Mesodermal cell (in vitro differentiated cells): ENCODE measurements around the gene PDGFD.

ENCODE experiments used
- H3K27ac ChIP-seq: 2 replicates; pipeline ENCODE4 v1.7.0; 2013; ENCODE audit warnings: mild to moderate bottlenecking, low read depth, low read length, moderate library complexity; ENCODE audit not compliant: severe bottlenecking
- H3K36me3 ChIP-seq: 2 replicates; pipeline ENCODE4 v1.7.1; 2013; ENCODE audit warnings: mild to moderate bottlenecking, low read length, moderate library complexity; ENCODE audit not compliant: control insufficient read depth, insufficient read depth
- H3K4me1 ChIP-seq: one replicate; pipeline ENCODE4 v1.7.1; 2013; ENCODE audit warnings: mild to moderate bottlenecking, low read length; ENCODE audit not compliant: insufficient read depth, control insufficient read depth, poor library complexity, severe bottlenecking
- H3K4me3 ChIP-seq: 2 replicates; pipeline ENCODE4 v1.7.0; 2013; ENCODE audit warnings: low read length, control low read depth, mild to moderate bottlenecking; ENCODE audit not compliant: insufficient read depth, poor library complexity, severe bottlenecking; ENCODE audit errors: extremely low read depth
- H3K9me3 ChIP-seq: 2 replicates; pipeline ENCODE4 v1.7.1; 2013; ENCODE audit warnings: mild to moderate bottlenecking, low read length, moderate library complexity; ENCODE audit not compliant: control insufficient read depth
- WGBS, 2 experiments: methylation state at CpG; one replicate each; pipeline ENCODE4 v1.1.5; 2013; ENCODE audit warnings: missing lambda C conversion rate in 2 of 2; ENCODE audit not compliant: insufficient coverage in 2 of 2; 5-methylcytosine and 5-hydroxymethylcytosine counted together

Gene PDGFD

GRCh38 chr11:103939694-103940093, 224.3 kb downstream of the PDGFD start:
- Histone ChIP-seq H3K4me3 (no peak overlapping the region), H3K27ac (no peak overlapping the region), H3K4me1 (no peaks in the 10 kb centered on the region), H3K36me3 (no peaks in the 10 kb centered on the region), H3K9me3 (no peaks in the 10 kb centered on the region)
- no CpG with 5 or more reads among the region's 3 CpGs for WGBS, 2 experiments

GRCh38 chr11:103936059-103936458, 227.9 kb downstream of the PDGFD start:
- Histone ChIP-seq H3K4me1 (no peaks in the 10 kb centered on the region), H3K9me3 (no peaks in the 10 kb centered on the region), H3K27ac (no peak overlapping the region), H3K4me3 (no peak overlapping the region), H3K36me3 (no peaks in the 10 kb centered on the region)
- WGBS, 2 experiments: 86% methylated on average over 1 of the region's 1 CpG; no CpG with 5 or more reads in 1 of the 2 experiments

- no peaks in the 10 kb centered on the region for H3K9me3 ChIP-seq
- H3K36me3 ChIP-seq: no peaks in the 10 kb centered on the region
- 80 to 100% methylated on average over 1 to 2 of the region's 2 CpGs for WGBS, 2 experiments
- H3K27ac ChIP-seq: no peak overlapping the region
- H3K4me3 ChIP-seq: no peak overlapping the region
- H3K4me1 ChIP-seq: no peaks in the 10 kb centered on the region
These were observed 228.7 kb downstream of the PDGFD start for GRCh38 chr11:103935219-103935618.

GRCh38 chr11:103929170-103929903, 234.6 kb downstream of the PDGFD start:
- WGBS, 2 experiments: 85 to 89% methylated on average over 3 of the region's 3 CpGs
- Histone ChIP-seq H3K4me1 (peaks cover 9% of the 10 kb centered on the region), H3K9me3 (no peaks in the 10 kb centered on the region), H3K36me3 (no peaks in the 10 kb centered on the region), H3K27ac (peak overlapping the region; percentile 29), H3K4me3 (no peak overlapping the region)

- H3K4me3 ChIP-seq: no peak overlapping the region
- no peaks in the 10 kb centered on the region for H3K36me3 ChIP-seq
- 92 to 100% methylated on average over 1 to 3 of the region's 5 CpGs for WGBS, 2 experiments
- H3K4me1 ChIP-seq: peaks cover 11% of the 10 kb centered on the region
- peak overlapping the region; percentile 29 for H3K27ac ChIP-seq
- no peaks in the 10 kb centered on the region for H3K9me3 ChIP-seq
These were observed 235.2 kb downstream of the PDGFD start for GRCh38 chr11:103928802-103929161.

GRCh38 chr11:103928040-103928801, 235.7 kb downstream of the PDGFD start:
- Histone ChIP-seq H3K27ac (peak overlapping the region; percentile 4), H3K4me1 (peaks cover 15% of the 10 kb centered on the region), H3K4me3 (no peak overlapping the region), H3K36me3 (no peaks in the 10 kb centered on the region), H3K9me3 (no peaks in the 10 kb centered on the region)
- 88 to 100% methylated on average over 1 to 3 of the region's 5 CpGs for WGBS, 2 experiments

- Histone ChIP-seq H3K27ac (no peak overlapping the region), H3K9me3 (no peaks in the 10 kb centered on the region), H3K36me3 (no peaks in the 10 kb centered on the region), H3K4me1 (peaks cover 22% of the 10 kb centered on the region), H3K4me3 (no peak overlapping the region)
- WGBS, 2 experiments: no CpG with 5 or more reads among the region's 2 CpGs
These were observed 236.4 kb downstream of the PDGFD start for GRCh38 chr11:103927535-103927934.

- no peak overlapping the region for H3K4me3 ChIP-seq
- peaks cover 22% of the 10 kb centered on the region for H3K4me1 ChIP-seq
- no peak overlapping the region for H3K27ac ChIP-seq
- H3K9me3 ChIP-seq: no peaks in the 10 kb centered on the region
- H3K36me3 ChIP-seq: no peaks in the 10 kb centered on the region
- WGBS, 2 experiments: 85 to 94% methylated on average over 4 to 5 of the region's 5 CpGs
These were observed 237.0 kb downstream of the PDGFD start for GRCh38 chr11:103926990-103927389.

GRCh38 chr11:103924166-103925013, 239.6 kb downstream of the PDGFD start:
- Histone ChIP-seq H3K36me3 (no peaks in the 10 kb centered on the region), H3K27ac (no peak overlapping the region), H3K9me3 (no peaks in the 10 kb centered on the region), H3K4me1 (peaks cover 26% of the 10 kb centered on the region), H3K4me3 (no peak overlapping the region)
- 100% methylated on average over 3 of the region's 5 CpGs; no CpG with 5 or more reads in 1 of the 2 experiments for WGBS, 2 experiments

GRCh38 chr11:103923451-103923931, 240.5 kb downstream of the PDGFD start:
- H3K9me3 ChIP-seq: no peaks in the 10 kb centered on the region
- H3K4me3 ChIP-seq: no peak overlapping the region
- H3K4me1 ChIP-seq: peaks cover 19% of the 10 kb centered on the region
- H3K36me3 ChIP-seq: no peaks in the 10 kb centered on the region
- H3K27ac ChIP-seq: no peak overlapping the region
